ENCODE results near the gene TGFBR3.

TGFBR3 gene

DNA sequence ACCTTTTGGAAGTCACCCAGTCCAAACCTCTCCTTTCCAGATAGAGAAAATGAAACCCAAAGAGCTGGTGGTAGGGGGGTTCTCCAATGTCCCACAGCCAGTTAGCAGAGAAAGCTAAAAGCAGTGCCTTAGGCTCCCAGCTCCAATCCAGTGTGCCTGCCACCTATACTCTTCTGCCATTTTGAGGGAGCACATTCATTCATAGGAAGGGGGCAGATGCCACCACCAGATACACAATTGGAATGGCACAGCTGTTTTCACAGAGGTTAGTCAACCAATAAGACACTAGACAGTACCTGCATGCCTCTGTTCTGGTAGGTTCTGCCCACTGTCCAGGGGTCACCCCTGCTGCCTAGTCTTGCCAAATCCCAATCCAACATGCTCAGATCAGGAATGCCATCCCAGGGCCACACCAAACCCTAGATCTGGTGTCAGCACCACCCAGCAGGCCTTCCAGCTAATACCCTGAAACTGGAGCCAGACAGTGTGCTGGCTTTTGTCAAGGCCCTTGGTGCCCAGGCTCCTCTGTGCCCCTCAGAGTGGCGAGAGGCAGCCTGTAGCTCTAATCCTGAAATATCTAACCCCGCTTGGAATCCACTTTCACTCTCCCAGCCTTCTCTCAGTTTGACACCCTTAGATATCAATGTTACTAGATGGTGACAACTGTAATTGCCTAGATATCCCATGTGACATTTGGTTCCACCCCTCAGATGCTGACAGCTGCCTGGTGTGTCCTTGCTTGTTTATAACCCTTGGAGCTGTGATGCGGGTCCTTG is 178.6 kb downstream of the TGFBR3 start:
- DNase-seq, result no peak

DNA sequence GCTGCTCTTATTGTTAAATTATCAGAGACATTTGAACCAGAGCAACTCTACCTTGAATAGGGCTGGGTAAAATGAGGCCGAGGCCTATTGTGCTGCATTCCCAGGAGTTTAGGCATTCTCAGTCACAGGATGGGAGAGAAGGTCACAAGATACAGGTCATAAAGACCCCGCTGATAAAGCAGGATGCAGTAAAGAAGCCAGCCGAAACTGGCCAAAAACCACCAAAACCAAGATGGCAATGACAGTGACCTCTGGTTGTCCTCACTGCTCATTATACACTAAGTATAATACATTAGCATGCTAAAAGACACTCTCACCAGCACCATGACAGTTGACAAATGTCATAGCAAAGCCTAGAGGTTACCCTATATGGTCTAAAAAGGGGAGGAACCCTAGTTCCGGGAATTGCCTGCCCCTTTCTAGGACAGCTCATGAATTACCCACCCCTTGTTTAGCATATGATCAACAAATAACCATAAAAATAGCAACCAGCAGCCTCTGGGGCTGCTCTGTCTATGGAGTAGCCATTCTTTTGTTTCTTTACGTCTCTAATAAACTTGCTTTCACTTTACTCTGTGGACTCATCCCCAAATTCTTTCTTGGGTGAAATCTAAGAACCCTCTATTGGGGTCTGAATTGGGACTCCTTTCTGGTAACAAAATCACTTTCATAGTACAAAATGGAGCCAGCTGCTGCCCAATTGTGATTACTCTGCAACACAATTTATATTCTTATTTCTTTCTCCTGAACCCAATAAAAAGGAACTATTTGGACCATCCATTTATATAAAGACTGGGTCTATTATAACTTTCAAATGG is 179.6 kb downstream of the TGFBR3 start:
- no peak for DNase-seq

DNA sequence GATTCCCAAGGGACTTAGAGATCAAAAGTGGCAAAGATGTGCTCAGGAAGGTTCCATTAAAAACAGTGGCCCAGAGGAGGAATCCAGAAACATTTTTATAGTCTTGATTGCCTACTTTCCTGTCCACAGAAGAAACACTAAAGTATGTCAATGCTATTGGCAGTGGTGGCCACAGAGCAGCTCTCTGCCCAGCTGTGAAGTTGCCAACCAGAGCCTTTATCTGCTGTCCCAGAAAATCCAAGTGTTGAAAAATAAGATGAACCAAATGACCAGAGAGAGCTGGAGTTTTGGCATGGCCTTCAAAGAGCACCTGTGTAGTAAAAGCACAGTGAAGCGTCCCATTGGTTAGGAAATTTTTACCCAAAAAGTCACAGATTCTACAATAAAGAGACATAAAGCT is 181.2 kb downstream of the TGFBR3 start:
- DNase-seq, result no peak

DNA sequence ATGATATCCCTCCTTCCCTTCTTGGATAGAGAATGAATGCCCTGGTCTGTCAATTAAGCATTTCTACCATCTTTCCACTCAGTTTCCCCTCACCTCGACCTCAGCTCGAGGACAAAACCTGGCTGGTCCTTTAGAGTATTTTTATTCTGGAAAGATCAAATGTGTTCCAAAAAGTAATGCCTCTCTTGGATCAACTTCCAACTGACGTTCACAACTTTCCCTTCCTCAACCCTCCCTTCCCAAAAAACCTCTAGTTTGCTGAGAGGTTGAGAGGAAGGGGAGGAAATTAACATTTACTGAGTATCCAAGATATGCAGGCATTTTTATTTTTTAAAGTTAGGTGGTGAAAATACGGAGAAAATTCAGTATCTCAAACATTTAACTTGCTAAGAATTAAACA is 182.9 kb downstream of the TGFBR3 start:
- DNase-seq, result no peak

DNA sequence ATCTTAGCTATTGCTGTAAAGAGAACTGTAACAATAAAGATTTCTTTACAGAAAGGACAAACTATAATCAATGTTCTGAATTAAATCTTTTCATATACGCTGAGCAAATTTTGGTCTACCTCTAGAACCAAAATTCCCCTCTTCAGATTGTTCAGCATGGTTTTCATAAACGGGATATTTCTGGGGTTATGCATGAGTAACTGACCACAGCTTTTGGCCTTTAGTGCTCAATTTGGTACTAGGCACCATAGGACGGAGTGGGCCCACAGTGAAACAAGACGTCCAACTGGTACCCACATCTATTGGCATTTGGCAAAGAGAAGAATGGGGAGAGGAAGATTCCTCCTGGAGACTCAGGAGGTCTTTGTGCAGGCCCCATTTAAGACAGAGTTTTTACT is 184.5 kb downstream of the TGFBR3 start:
- DNase-seq, result no peak

DNA sequence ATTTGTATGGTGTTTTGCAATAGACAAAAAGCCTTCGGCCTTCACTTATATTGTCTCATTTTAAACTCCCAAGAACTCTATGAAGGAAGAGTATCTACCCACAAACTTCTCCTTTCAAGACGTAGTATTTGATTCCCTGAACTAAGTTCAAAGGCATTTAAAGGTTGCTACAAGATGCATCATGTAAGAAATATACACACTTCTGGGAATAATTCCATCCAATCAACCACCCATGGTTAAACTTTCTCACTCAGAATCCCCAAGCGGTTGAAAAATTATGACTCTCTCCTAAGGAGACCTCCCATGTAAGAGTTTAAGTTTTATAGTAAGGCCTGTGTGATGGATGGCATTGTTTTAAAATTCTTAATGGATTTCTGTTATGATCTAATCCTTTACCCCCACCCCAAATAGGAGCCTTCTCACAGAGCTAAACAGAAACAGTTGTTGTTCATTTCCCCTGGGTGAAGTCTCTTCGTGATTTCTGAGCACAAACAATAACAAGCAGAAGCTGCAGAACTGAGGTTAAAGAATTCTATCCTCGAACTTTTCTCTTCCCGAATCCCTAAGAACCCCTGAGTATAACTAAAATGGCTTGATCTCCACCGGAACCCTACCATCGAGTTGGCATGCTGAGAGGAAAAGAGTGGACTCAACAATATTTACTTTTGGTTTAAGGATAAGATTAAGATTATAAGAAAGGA is 185.0 kb downstream of the TGFBR3 start:
- no peak for DNase-seq

DNA sequence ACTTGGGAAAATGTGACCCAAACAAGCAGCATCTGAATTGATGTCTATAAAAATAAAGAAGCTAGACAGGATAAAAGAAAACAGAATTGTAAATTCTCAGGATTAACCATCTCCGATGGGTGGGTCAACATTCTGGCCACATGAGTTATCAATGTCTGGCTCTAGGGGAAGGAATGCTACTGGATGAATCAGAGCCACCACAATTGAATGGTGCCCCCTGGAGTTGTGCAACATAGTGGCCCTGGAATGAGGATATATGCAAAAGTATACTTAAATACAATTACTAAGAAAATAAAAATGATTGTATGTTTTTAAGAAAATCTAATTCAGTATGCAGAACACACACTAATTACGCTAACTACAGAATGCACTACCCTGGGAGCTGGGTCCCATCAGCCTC is 185.6 kb downstream of the TGFBR3 start:
- no peak for DNase-seq

DNA sequence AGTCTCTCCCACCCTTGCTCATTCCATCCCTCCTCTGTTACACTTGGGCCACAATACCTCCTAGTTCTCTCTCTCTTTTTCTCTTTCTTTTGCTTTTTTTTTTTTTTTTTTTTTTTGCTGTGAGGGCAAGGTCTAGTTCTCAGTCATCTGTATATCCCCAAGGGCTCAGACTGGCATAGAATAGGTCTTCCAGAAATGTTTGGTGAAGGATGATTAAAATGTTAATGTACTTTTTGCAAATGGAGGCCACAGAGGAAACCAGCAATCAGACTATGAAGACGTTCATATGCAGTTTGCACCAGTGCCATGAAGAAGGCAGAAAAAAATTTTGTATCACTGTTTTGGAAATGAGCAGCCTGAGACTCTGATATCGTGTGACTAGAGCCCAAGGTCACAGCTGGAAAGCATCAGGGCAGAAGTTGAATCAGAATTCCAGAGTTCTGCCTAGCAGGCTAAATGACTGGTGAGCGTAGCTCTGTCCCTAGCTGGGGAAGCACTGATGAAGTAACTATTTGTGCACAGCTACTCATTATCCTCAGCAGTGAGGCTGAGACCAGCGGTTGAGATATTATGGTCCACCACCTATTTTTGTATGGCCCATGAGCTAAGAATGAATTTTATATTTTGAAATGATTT is 186.5 kb downstream of the TGFBR3 start:
- no peak for DNase-seq

DNA sequence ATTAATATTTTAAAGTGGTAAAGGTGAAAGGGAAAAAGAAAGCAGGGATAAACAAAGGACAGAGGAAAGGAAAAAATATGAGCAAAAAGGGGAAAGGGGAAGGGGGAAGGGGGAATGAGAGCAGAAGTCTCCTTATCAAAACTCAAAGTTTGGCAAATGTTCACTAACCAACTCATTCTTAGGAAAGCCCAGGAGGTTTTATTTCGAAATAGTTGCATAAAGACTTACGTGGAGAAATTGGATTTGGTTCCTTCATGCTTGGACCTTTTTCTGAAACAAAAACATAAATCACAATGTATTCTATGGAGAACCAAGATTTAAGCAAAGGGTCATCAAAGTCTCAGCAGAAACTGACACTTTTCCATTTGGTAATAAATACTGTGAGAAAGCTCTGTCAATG is 188.1 kb downstream of the TGFBR3 start:
- no peak for DNase-seq

DNA sequence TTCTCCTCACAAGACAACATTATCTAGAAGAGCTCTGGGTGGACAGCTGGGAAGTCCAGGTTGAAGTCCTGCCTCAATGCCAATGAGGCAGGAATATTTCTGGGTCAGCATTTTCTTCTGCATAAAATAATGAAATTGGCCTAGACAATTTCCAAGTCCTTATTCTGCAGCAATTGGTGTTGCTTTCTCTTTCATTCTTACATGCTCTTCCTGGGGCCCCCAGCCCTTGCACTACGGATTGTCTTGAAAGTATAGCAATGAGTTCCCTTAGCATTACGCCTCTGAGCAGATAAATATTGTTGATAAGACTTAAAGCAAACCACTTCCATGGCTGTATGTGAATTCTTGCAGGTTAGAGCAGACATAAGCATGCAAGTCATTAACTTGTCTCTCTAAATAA is 188.5 kb downstream of the TGFBR3 start:
- peak; percentile 31 for DNase-seq

DNA sequence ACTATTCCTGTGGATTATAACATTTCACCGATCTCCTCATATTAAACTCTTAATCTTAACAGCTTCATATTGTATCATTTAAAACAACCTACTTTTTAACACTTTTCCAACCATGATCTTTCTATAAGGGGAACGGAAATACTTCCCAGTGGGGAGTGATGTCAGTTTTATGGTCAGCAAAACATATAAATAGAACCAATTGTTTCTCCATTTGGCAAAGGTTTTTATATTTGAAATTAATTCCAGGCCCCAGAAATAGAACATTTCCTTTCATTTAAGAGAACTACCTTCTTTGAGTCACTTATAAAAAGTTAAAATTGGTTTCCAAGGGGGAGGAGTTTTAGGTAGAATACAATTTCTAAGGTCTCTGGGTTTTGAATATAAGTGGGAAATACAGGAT is 189.6 kb downstream of the TGFBR3 start:
- DNase-seq, result no peak

DNA sequence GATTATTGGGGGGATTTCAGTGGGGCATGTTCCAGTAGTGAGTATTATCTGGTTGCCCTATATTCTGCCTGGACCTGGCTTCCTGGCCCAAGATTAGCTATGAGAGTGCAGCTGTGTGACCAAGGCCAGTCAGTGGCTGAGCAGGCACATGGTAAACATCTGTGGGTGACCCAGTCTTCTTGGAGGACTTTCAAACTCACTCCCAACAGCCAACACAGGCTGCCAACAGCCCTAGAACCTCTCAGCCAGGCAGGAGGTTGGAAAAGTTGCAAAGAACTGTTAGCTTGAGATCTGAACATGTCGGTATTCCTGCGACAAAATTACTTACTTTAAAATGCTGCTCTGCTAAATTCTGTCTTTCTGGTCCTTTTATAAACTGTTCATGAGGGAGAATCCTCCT is 192.4 kb downstream of the TGFBR3 start:
- DNase-seq, result no peak

DNA sequence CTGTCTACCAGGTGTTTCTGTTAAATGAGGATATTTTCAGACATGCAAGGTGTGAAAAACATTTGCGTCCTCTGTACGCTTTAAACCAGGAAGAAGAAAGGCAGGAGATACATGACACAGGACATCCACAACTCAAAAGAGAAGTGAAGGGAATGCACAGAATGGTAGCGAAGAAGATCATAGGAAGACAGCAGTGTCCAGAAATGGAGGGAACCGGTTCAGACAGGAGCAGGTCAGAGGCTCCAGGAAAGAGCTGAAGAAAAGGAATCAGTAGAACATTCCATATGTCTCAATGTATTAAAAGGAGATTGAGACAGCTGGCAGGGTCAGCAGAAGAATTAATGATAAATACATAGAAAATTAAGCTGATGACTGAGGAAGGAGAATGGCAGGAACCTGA is 194.4 kb downstream of the TGFBR3 start:
- no peak for DNase-seq

DNA sequence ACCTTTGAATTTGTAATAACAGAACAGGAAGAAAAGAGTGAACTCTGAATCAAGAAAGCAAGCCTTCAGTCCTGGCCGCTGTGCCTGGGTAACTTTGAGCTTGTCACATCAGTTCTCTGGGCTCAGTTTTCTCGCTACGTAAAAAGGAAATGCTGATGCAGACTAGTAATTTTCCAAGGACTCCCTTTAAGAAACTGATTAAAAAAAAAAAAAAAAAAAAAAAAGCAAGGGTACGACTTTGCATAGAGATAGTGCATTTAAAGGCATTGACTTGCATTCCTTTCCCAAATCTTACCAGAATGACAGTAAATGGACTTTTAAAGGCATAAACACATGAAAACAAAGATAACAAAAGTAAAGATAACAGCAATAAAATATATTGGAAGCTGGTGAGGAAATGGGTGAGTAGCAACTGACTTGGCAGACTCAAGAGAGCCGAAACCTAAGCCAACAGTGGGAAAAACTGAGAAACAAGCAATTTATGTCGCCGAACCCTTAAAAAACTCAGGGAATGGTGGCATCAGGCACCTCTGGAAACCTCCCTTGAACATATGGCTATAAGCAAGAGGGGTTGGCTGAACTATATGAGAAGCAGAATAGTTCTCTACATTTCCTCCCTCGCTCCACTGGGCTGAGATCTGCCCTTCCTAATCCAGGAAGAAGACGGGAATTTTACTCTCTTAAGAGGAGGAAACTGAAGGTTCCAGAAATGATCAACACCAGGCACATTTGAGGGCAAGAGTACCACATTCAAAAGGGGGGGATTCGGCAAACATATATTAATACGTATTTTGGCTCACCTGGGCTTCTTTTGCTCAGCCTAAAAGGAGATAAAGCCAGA is 196.1 kb downstream of the TGFBR3 start:
- DNase-seq, result no peak

DNA sequence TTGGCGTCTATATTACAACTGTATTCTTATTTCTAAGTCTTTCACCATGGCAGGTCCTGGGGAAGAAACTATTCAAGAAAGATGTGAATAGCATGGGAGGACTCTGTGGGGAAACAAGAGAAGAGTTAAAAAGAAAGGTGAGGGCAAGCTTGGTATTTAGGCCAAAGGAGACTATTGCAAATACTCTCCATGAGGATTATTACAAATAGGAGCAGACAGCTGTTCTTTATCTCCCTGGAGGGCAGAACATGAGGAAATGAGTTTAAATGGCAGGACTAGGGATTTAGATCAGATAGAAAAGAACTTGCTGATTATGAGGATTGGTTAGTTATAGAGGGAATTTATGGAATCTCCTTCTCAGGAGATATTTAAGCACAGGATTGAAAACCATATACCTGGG is 198.5 kb downstream of the TGFBR3 start:
- no peak for DNase-seq

DNA sequence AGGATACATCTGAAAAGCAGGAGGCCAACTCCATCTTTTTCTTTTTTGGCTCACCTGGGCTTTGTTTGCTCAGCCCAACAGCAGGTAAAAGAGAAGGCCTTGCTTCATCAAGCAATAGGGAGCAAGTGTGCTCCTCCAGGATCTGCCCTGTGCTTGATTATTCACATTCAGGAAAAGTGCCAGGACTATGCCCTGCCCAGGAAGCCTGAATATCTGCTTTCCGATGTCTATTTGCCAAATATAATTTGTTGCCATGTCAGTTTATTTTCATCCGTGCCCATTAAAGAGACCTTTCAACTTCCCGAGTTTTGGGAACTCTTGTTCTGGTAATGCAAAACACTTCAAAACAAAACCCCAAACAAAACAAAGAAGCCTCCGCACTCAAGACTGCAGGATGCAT is 200.0 kb downstream of the TGFBR3 start:
- DNase-seq, result no peak

DNA sequence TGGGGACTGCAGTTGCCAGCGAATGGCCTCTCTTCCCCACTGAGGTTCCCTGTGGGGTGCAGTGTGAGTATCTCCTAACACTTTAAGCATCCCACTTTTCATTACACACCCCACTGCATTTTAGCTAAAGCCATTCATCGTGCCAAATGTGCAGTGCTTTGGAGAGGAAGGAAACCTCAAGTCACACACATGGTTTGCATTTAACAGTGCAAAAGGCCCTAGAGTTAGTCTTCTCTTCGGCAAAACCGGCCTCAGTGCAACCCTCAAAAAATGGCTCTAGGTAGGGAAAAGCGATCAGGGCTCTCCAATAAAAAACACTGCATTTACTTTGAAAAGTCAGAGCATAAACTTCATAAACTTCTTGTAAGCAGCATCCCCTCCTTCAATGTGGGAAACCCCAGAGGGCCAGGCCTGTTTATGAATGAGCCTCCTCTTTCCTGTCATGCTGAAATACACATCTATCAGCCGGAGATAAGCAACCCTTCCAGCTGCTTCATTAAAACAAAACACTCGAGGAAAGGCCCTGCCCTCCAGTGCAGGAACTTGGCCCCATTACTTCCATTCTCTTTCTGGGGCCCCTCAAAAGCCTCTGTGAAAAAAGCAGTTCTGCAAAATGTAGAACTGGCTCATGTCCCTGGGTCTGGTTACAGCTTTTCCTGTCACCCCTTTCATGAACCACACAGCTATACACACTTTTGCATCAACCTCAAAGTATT is 201.3 kb downstream of the TGFBR3 start:
- DNase-seq, result no peak

DNA sequence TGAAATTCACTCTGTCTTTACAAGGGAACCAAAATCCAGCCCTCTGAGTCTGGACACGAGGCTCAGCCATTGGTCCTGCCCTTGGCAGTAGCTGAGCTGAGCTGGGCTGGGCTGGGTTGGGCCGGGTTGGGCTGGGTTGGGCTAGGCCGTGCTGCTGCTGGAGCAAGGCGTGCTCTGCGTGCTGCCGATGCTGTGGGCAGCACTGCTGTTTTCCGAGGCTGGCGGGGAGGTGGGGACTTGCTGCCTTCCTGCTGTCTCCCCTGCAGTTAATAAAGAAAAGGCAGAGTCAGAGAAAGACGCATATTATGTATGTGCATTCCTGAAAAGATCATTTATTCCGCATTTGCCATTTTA is 202.4 kb downstream of the TGFBR3 start:
- DNase-seq, result no peak

DNA sequence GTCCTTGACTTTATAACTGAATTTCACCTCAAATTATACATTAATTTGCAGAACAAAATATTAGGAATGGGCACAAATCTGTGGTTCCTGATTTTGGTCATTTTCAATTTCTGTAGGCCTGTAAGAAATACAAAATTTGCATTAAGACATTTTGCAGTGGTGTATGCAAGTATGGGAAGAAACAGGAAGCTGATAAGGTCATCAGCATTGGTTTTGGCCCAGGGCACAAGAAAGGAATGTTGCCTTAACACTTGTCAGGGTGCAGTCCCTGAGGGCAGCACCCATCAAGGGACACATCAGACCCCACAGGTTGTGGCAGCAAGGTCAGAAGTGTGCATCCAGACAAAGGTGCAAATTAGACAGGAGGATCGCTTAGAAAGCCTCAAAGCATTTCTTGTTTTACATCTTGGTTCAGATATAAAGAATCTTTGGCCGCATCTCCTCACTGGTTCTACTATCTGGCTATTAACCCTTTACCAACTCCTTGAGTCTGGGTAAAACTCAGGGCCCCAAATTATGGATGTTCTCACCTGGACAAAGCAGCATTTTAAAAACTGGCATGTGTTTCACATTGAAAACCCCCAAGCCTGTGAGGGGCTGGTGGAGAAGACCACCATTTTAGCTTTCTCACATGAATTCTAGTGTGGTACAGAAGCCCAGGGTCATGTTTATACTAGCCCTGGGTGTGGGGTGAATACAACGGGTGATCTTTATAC is 202.9 kb downstream of the TGFBR3 start:
- DNase-seq, result no peak

DNA sequence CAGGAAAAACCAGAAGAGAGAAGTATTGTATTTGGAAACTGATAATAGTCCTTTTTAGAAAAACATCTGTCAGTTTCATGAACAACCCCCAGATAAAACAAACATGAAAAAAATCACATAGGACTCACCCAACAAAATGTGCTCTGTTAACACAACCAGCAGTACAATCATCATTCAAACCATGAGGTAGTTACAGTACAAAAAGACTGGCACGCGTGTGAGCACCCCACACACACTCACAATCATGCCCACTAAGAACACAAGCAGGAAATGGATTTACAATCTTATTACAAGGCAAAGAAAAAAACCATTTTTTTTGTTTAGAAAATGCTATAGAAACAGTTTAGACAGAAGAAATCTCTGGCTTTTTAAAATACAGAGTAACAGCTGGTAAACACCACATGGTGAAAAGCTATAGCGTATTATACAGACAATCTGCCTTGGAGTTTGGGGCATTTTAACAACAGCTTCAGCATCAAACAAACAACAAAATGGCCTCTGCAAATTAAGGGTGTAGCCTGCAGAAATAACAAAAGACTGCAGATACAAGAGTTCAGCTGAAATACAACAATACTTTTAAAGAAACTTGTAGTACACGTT is 205.3 kb downstream of the TGFBR3 start:
- DNase-seq, result no peak

DNA sequence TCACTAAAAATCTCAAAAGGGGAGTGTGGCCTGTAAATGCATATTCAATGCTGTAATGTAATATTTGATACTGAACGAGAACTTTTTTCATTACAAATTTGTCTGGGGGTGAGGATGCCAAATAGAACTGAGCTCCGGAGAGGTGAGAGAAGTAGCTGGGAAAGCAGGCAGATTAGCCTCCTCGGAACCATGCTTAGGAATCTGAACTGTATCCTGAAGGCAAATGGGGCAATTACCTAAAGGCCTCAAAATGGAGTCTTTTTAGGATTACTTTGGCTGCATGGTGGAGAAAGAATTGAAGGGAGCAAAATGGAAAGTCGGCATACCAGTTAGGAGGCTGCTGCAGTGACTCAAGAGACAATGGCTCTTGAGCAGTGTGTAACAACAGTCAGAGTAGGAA is 206.5 kb downstream of the TGFBR3 start:
- no peak for DNase-seq

Measured in stimulated activated CD4-positive, alpha-beta T cell treated with anti-CD3 and anti-CD28 coated beads, Interleukin-12 subunit alpha, Interleukin-12 subunit beta, amount 100 ng/mL, for 4 hours (primary cell).